T-helper 2 cell treated with Interferon-gamma antibody and Interleukin-4, amounts not matched to agents 100 ng/mL and 5 ng/mL, for 36 hours (primary cell): ENCODE results near the gene GLT8D2. TPM values are rescaled to one million over a fixed set of nuclear protein-coding genes. Genes with fewer than 3 reads are reported as not detected.
"Not testable (repeated sequence)": the region's sequence is repeated elsewhere in the genome, so short reads cannot be mapped to it uniquely, and the experiment has no call there.

Source experiments
- intact Hi-C: fragments of 100-400 bp; cut with micrococcal nuclease; formaldehyde crosslinking; loops from one replicate; pipeline ENCODE4 v1.15.1; 2023
- total RNA-seq: library from RNA; stranded (reverse); gene quantifications from 2 replicates; pipeline ENCODE4 v1.2.3, GENCODE V29; 2022

Gene GLT8D2
- total RNA-seq, 1 donor from 2014 or later, result not detected

- intact Hi-C loops, result no loop called here
Observed at GRCh38 chr12:104054681-104055346, 4.8 kb upstream of the GLT8D2 start.

GRCh38 chr12:104050436-104050835 is 449 bp upstream of the GLT8D2 start:
- intact Hi-C loops, result no loop called here

- intact Hi-C loops, result no loop called here
Observed at GRCh38 chr12:104049278-104049902, 597 bp downstream of the GLT8D2 start.

DNA sequence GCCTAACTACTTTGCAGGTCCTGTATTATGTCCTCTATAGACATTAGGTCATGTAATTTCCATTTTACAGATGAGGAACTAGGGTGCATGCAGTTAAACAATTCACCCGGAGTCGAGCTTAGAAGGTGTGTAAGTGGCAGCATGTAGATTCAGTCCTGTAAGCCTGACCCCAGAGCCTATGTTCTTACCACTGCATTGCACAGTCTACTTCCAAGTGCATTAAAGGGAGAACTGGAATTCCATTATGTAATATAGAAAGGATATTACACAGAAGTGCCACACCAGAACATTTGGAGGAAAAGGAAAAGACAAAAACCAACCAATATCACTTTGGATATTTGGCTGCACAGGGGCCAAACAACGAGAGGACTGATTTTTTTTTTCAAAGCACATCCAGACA is 1.2 kb downstream of the GLT8D2 start:
- intact Hi-C loops, result no loop called here

DNA sequence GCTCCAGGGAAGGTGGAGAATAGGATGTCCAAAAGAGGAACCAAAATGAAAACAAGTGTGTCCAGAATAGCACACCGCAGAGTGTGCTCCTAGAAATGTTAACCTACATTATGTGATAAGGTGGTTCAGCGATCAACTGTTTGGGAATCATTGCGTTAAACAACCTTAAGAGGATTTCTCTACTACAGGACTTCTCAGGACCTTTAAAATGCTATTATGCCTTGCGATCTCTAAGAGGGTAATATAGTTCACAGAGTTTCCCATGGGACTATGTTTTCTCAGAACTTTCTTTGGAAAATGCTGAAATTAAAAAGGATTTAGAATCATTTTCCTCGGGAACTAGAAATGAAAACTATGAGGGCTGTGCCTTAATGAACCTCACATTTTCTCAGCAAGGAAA is 1.8 kb downstream of the GLT8D2 start:
- intact Hi-C loops, result no loop called here

DNA sequence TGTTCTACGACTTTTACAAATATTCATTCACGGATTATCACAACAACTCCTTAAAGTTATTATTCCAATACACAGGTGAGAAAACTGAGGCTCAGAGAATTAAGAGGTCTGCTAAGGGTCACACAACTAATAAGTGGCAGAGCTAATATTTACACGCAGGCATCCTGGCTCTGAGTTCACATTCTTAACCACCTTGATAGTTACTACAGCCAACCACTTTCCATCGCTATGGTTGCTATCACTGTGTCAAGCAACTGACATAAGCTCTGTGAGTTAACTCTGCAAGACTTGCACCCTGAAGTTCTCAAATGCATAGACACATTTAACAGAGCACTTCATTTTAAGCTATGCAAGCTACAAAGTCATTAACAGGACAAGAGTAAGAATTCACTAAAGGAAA is 3.7 kb downstream of the GLT8D2 start:
- intact Hi-C loops, result no loop called here

DNA sequence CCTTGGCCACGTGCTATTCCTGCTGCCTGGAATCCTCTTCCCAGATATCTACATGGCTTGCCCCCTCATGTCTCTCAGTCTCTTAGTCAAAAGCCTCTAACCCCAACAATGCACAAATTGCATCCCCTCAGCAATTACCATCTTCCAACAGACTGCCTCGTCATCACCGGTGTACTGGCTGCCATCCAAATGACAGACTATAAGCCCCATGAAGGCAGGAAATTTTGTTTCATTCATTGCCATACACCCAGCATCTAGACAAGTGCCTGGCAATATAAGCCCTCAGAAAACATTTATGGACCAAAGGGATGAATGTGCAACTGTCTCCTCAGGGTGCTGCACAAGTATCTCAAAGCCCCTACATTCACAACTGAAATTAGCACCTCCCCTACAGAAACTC is 5.8 kb downstream of the GLT8D2 start:
- intact Hi-C loops, result no loop called here

GRCh38 chr12:104042580-104042979 is 7.4 kb downstream of the GLT8D2 start:
- intact Hi-C loops, result no loop called here

DNA sequence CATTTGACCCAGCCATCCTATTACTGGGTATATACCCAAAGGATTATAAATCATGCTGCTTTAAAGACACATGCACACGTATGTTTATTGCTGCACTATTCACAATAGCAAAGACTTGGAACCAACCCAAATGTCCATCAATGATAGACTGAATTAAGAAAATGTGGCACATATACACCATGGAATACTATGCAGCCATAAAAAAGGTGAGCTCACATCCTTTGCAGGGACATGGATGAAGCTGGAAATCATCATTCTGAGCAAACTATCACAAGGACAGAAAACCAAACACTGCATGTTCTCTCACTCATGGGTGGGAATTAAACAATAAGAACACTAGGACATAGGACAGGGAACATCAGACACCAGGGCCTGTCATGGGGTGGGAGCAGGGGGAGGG is 10.2 kb downstream of the GLT8D2 start:
- intact Hi-C loops, result not testable (repeated sequence)

- intact Hi-C loops, result not testable (repeated sequence)
Observed at GRCh38 chr12:104036143-104036542, 13.8 kb downstream of the GLT8D2 start.

DNA sequence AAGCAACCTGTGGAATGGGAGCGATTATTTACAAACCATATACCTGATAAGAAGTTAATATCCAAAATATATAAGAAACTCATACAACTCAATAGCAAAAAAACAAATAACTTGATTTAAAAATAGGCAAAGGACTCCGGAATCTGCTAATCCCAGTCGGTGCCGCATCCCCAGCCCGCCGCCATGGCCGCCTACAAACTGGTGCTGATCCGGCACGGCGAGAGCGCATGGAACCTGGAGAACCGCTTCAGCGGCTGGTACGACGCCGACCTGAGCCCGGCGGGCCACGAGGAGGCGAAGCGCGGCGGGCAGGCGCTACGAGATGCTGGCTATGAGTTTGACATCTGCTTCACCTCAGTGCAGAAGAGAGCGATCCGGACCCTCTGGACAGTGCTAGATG is 19.4 kb downstream of the GLT8D2 start:
- intact Hi-C loops, result not testable (repeated sequence)

DNA sequence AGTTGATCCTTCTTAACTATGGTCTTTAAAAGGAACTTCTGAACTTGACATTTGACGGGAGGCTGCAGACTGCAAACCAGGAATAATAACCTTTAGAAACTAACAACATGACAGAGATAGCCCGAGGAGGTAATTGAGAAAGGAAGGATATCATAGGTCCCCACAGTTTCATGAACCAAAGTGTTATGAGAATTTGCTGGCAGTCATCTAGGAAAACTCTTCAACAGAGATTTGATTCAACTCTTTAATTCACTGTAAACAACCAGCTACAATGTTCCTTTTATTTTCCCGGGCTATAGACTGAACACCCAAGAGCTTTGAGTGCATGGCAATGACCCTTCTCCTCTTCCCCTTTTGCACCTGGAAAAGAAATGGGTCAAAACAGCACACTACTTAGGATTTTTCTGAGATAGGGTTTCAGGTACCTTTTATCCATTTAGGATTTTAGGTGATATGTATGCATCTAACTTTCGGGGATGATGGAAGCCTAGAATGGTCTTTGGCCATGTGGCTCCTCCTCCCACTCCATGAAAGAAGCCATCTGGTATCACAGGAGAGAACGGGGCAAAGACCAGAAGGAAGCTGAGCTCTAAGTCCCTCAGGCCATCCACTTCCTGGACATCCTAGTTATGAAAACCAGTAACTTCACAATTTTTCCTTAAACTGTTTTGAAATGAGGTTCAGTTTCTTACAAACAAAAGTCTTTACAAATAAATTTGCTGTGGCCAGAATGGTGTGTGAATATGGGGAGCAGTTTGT is 23.0 kb downstream of the GLT8D2 start:
- intact Hi-C loops, result no loop called here

DNA sequence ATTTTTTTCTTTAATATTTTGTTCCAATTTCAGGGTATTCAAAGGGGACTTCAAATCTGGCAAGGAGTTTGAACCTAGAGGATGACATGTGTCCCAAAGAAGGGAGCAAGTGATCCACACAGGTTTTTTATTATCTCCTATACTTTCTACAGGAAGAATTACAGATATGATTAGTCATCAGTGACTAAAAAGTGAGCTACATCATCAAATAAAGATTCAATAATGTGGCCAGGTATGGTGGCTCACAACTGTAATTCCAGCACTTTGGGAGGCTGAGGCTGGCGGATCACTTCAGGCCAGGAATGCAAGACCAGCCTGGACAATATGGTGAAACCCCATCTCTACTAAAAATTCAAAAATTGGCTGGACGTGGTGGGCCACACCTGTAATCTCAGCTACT is 24.2 kb downstream of the GLT8D2 start:
- intact Hi-C loops, result no loop called here

GRCh38 chr12:104024348-104024747 is 25.6 kb downstream of the GLT8D2 start:
- intact Hi-C loops, result no loop called here

DNA sequence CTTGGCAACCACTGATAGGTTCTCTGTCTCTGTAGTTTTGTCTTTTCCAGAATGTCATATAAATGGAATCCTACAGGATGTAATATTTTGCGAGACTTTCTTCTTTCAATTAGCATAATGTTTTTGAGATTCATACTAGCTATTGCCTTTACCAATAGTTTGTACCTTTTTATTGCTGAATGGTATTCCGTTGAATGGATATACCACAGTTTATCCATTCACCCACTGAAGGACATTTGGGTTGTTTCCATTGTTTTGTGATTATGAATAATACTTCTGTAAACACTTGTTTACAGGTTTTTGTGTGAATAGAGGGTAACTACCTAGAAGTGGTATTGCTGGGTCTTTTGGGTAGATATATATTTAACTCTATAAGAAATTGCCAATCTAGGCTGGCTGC is 26.3 kb downstream of the GLT8D2 start:
- intact Hi-C loops, result no loop called here

- intact Hi-C loops, result no loop called here
Observed at GRCh38 chr12:104022786-104023185, 27.2 kb downstream of the GLT8D2 start.

DNA sequence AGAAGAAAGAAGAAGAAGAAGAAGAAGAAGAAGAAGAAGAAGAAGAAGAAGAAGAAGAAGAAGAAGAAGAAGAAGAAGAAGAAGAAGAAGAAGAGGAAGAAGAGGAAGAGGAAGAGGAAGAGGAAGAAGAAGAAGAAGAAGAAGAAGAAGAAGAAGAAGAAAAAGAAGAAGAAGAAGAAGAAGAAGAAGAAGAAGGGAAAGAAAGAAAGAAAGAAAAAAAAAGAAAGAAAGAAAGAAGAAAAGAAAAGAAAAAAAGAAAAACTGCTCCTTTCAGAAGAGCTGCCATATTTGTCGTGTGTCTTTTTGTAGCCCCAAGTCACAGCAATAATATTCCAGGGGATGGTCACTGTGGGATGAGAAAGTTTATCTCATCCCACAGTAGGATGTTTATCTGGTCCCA is 28.1 kb downstream of the GLT8D2 start:
- intact Hi-C loops, result not testable (repeated sequence)

DNA sequence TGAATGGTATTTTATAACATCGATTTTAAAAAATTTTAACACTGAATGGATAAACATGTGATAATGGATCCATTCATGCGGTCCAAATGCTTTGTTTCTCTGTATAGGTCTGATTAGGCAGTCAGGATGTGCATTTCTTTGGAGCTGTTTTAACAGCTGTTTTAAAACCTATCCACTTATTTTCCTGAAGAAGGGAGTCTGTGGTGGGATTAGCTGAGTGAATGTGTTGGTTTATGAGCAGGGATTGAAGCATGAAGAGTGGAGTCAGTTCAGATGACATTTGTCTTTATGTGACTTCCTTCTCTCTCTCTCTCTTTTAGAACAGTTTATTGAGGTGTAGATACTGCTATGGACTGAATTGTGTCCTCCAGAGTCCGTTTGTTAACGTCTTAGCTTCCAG is 37.7 kb downstream of the GLT8D2 start:
- intact Hi-C loops, result no loop called here

GRCh38 chr12:104011253-104011652 is 38.7 kb downstream of the GLT8D2 start:
- intact Hi-C loops, result no loop called here

DNA sequence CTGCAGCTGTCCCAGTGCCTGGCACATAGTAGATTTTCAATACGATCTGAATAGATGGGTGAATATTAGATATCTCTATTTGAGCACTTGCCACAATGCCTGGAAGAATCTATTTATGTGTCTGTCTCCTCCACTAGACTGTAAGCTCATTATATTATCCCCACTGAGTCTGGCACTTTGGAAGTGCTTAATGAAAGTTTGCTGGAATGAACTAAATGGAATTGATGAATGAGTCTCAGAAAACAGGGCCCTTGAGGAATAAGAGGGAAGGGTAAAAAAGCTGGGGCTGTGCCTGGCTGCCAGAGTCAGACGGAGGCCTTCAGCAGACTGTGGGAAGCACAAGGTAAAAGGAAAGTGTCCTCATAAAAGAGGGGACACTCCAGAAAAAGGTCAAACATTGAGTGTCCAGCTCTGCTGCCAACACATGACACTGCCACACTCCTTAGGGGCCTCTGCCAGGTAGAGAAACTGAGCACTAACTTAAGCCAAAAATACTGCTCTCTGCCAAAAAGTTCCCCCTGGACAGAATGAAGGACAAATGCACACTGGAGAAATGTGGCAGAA is 39.3 kb downstream of the GLT8D2 start:
- intact Hi-C loops, result no loop called here

- intact Hi-C loops, result no loop called here
Observed at GRCh38 chr12:104010121-104010520, 39.9 kb downstream of the GLT8D2 start.

DNA sequence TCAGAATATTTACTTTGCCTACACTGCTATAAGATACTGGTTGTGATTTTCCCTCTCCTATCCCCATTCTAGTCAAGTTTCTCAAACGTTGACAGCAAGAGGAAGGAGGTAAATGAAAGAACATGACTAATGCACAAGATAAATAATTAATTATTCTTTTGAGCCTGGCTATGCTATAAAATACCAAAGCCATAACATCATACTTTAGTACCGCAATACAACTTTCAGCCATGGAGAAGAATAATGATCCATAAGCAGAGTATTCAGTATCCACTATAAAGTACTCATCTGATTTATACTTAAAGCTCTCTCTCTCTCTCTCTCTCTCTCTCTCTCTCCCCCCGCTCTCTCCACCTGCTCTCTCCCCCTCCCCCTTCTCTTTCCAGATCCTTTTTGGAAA is 43.1 kb downstream of the GLT8D2 start:
- intact Hi-C loops, result no loop called here
